Spleen (tissue), 7 donors: ENCODE data around the gene APOL6.

Source experiments
- POLR2A ChIP-seq, 3 donors: fragments of 450-650 bp; IDR thresholded peaks; one replicate each; pipeline ENCODE4 v1.5.1; 2017; ENCODE audit warnings: antibody characterized with exemption in 3 of 3, mild to moderate bottlenecking in 1 of 3
- POLR2AphosphoS5 ChIP-seq, 3 donors: sonication (generic); formaldehyde crosslinking; IDR thresholded peaks; one replicate each; pipeline ENCODE4 v1.5.1; 2017; ENCODE audit warnings: antibody characterized with exemption in 3 of 3
- TF ChIP-seq, protein P1 (sequence below), 11 experiments: fragments of 200-600 bp in 7 of 11; fragments of 450-650 bp in 4 of 11; sonication (generic) in 4 of 11; IDR thresholded peaks in 8 of 11; conservative IDR thresholded peaks in 3 of 11; 1 replicate in 7 of 11; 2 replicates in 4 of 11; pipeline versions ENCODE4 v1.4.0 to v1.8.0; 2016 to 2021; ENCODE audit warnings: antibody characterized with exemption in 11 of 11, inconsistent platforms in 4 of 11, mild to moderate bottlenecking in 1 of 11
- donor health status: DM: no; HTN: no; CAD: no; lungs with moderate emphysema.
- donor health status: DM: no; HTN: no; CAD: no.
- donor health status: DM: no; HTN: no; CAD: no.

DNA sequence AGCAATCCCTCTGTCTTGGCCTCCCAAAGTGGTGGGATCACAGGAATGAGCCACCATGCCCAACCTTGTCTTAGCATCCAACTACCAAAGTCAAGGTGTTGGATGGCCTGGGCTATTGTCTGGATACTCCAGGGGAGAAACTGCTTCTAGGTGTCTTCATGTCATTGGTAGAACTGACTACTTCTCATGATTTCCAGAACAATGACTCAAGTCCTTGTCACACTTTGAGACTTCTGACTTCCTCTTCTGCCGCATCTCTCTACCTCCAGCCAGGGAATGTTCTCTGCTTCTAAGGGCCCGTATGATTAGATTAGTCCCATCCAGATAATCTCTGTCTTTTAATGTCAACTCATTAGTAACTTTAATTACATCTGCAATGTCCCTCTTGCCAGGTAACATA lies 30.6 kb downstream of the APOL6 start:
- TF ChIP-seq POLR2A (IDR thresholded peaks at IDR 0.05) (no peak), POLR2AphosphoS5 (IDR thresholded peaks at IDR 0.05) (no peak)
- TF ChIP-seq, protein P1, sequence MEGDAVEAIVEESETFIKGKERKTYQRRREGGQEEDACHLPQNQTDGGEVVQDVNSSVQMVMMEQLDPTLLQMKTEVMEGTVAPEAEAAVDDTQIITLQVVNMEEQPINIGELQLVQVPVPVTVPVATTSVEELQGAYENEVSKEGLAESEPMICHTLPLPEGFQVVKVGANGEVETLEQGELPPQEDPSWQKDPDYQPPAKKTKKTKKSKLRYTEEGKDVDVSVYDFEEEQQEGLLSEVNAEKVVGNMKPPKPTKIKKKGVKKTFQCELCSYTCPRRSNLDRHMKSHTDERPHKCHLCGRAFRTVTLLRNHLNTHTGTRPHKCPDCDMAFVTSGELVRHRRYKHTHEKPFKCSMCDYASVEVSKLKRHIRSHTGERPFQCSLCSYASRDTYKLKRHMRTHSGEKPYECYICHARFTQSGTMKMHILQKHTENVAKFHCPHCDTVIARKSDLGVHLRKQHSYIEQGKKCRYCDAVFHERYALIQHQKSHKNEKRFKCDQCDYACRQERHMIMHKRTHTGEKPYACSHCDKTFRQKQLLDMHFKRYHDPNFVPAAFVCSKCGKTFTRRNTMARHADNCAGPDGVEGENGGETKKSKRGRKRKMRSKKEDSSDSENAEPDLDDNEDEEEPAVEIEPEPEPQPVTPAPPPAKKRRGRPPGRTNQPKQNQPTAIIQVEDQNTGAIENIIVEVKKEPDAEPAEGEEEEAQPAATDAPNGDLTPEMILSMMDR (IDR thresholded peaks at IDR 0.05 in 8 of 11, conservative IDR thresholded peaks at IDR 0.05 in 3 of 11): no peak
